ENCODE results near the gene RPL19. TPM values are rescaled to one million over a fixed set of nuclear protein-coding genes. Genes with fewer than 3 reads are reported as not detected.

Gene RPL19
- total RNA-seq, result 2,343 and 2,471 TPM in 2 replicates

DNA sequence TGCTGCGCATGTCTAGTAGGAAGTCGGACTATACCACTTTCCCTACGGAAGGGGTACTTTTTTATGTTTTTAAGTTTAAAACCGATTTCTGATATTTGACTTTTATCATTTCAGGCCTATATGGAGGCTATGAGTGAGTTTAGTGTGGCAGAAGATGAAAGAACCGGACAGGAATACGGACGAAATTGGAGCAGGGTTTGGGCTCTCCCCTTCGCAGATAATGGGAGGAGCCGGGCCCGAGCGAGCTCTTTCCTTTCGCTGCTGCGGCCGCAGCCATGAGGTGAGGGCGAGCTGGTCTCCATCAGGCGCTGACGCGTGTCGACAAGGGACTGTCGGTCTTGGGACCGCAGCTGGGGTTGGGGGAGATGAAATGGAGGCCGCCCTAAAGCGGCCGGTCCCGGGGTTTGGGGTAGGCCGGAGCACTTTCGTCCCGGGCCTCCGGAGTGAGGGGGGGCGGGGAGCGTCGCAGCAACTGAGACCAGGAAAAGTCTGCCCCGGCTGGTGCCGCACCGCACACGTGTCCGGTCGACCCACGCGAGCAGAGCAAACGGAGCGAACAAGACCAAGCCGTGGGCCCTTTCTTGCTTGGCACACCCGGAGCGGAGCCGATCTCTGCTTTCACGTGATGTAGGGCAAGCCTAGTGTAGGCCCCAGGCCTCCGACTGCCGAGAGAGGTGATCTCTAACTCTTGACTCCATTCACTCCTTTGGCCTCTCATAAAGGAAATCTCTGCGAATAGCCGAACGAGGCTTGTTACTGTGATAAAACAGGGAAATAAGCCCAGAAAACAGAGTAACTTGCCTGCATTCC is at the start of gene RPL19:
TSS of gene RPL19 (plus strand) at position 214 of the 810 bp plus-strand sequence. CDS start at position 276, 62 bp downstream.

DNA sequence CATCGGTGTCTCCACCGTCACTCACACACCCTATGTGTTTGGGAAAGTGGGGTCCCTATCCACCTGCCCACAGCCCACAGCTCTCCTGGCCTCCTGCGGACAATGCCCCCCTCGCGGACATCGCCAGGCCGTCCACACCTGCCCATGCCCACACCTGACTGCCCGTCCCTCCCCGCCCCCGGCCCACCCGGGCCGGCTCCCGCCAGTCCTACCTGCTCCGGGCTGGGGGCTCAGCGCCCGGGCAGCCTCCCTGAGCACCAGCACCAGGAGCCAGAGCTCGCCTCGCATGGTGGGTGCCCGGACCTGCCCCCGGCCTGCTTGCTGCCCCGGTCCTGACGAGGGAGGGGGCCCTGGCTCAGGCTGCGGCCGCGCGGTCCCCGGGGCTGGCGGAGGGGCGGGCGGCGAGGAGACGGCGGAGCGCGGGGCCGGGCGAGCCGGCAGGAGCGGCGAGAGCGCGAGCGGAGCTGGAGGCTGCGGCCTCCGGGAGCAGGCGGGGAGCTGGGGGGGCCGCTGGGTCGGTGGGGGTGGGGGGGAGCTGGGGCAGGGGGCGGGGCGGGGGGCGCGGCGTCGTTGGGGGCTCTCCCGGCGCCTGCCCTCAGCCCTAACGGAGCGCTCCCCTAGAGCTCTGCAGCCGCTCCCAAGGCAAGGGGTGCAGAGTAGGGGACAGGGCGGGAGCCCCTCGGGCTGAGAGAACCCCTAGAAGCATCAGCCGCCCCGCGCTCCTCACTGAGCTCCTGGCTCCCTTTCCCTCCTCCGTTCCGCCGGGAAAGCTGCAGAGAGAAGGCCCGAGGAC is 48.7 kb upstream of the RPL19 start, which contains the start of gene PLXDC1:
TSS of gene PLXDC1 (minus strand) at position 488 of the 793 bp plus-strand sequence. CDS start at position 288, 200 bp downstream.

DNA sequence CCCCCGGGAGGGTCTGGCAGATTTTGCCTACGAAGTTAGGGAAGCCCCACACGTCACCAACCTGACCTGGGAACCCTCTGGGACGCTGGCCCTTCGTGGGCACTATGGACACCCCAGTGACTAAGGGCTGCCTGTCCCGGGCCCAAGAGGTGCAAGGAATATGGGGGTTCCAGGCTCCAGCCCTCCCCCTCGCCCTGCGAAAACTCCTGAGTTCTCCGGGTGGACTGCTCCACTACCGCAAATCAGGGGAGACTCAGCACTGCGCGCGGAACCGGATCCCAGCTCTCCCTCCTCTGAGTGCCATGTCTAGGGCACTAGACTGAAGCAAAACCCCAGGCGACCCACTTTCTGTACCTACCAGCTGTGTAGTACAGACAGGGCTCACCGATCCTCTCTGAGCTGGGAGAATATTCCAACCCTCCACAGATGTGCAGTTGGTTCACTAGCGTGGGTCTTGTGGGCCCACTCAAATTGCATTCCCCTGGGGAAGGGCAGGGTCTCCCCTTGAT is 34.2 kb upstream of the RPL19 start, which contains the start of gene ARL5C:
TSS of gene ARL5C (minus strand) at position 321 of the 509 bp plus-strand sequence. CDS start 401 bp downstream, outside the sequence.

DNA sequence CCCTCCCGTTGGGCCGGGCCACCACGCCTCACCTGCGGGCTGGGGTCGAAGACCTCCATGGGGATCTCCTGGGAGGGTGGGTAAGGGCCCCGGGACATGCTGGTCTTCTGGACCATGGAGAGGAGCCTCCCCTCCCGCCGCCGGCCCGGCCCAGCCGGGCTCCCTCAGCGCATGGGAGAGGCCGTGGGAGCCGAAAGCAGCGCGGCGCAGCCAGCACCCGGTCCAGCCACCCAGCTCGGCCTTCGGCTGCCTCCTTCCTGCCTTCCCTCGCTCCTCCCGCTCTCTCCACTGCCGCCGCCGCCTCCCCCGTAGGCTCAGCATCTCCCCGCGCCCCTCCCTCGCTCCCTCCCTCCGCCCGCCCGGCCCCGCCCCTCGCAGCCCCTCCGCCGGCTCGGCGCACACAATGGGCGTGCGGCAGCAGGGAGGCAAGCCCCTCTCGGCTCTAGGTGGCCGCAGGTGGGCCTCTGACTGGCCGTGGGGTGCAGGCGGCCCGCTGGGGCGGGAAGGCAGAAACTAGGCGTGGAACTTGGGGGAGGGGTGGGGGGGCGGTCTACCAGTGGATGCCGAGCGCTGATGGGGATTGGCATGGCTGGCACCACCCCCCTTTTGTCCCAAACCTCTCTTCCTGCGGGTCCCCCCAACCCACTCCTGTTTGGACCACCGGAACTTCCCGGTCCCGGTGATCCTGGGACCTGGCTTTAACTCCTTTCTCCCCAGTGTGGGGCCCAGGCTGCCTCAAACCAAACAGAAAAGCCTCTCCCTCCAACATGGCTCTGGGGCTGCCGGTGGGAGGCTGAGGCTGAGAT is 2.5 kb upstream of the RPL19 start, which contains the start of gene CACNB1:
TSS of gene CACNB1 (minus strand) at position 290 of the 806 bp plus-strand sequence. CDS start at position 116, 174 bp downstream.

DNA sequence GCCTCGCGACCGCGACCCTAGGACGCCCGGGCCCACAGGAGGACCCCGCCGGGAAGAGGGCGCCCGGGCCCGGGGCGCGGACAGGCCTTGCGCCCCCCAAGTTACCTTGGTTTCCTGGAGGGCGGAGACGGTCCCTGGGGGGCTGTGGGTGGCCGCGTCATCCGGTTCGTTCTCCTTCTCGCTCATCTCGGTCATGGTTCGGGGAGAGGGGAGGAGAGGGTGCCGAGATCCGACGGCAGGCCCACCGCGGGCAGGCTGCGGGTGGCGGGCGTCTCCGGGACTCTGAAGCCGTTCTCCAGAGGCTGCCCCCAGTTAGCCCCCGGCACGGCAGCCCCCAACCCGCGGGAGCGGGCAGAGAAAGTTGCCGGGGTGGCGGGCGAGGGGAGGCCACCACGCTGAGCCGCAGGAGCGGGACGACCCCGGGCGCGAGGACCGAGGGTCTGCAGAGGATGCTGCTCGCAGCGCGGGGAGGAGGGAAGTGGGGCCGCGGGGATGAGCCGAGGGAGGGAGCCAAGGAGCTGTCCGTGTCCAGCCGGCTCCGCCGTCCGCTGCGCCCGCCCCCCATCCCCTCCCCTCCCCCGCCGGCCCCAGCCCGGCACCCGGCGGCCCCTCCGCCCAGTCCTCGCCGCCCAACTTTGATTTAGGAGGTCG is 25.4 kb downstream of the RPL19 start, which contains the start of gene STAC2:
TSS of gene STAC2 (minus strand) at position 638 of the 651 bp plus-strand sequence. CDS start at position 195, 443 bp downstream.

Other genes starting within 250 kb of the RPL19 start
- under 0.01 TPM in 1 of 2 replicates, not detected in the other for gene FBXO47, start 232.9 kb upstream of the RPL19 start, total RNA-seq
- gene PLXDC1, start 48.6 kb upstream of the RPL19 start, total RNA-seq, result 0.40 and 0.50 TPM in 2 replicates
- under 0.01 and 0.06 TPM in 2 replicates for gene ARL5C, start 34.1 kb upstream of the RPL19 start, total RNA-seq
- gene CACNB1, start 2.6 kb upstream of the RPL19 start, total RNA-seq, result 6.2 and 6.6 TPM in 2 replicates
- not detected in 2 replicates for gene STAC2, start 25.7 kb downstream of the RPL19 start, total RNA-seq
- 10.6 and 13.6 TPM in 2 replicates for gene FBXL20, start 201.3 kb downstream of the RPL19 start, total RNA-seq

Data from aortic smooth muscle cell (primary cell).